NCI-H1694 (cell line): ENCODE data around the gene APOBEC3F.
"Not testable (repeated sequence)": the region's sequence is repeated elsewhere in the genome, so short reads cannot be mapped to it uniquely, and the experiment has no call there.

ENCODE experiments used
- DNase-seq: peaks from one replicate; lab custom pipeline; 2025; lab: John Stamatoyannopoulos, UW

Gene APOBEC3F

DNA sequence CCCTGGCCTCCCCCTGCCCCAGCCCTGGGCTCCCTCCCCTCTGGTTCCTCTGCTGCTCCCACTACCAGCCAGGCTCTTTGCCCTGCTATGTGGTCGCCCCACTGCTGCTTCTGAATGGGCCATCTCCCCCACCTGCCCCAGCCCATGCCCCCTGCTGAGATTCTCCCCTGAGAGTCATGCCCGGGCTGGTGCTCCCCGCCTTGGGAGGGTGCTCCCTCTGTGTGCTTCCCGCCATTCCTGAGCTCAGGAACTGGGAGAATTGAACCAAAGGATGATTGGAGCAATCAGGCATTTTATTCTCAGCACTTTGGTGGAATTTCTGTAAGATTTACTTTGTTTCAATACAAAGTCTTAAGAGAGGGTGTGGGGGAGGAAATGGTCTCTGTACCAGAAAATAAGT lies 12.9 kb upstream of the APOBEC3F start:
- DNase-seq: no peak

GRCh38 chr22:39028281-39028680 lies 12.4 kb upstream of the APOBEC3F start:
- DNase-seq: no peak

GRCh38 chr22:39029227-39029626 lies 11.4 kb upstream of the APOBEC3F start:
- no peak for DNase-seq

DNA sequence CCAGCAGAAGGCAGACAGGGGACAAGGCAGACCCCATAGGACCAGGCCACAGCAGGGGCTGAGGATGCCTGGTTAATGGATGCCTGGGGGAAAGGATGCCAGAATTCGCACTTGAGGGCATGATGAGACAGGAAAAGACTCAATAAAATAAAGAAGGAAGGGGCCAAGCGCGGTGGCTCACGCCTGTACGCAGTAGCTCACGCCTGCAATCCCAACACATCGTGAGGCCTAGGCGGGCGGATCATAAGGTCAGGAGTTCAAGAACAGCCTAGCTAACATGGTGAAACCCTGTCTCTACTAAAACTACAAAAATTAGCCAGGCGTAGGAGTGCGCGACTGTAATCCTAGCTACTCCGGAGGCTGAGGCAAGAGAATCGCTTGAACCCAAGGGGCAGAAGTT lies 10.0 kb upstream of the APOBEC3F start:
- DNase-seq: no peak

- not testable (repeated sequence) for DNase-seq
Observed at GRCh38 chr22:39031434-39032295, 9.0 kb upstream of the APOBEC3F start.

GRCh38 chr22:39037071-39037470 lies 3.6 kb upstream of the APOBEC3F start:
- not testable (repeated sequence) for DNase-seq

- DNase-seq: no peak
Observed at GRCh38 chr22:39039306-39040126, 1.1 kb upstream of the APOBEC3F start.

GRCh38 chr22:39040155-39040537 lies 518 bp upstream of the APOBEC3F start:
- not testable (repeated sequence) for DNase-seq

DNA sequence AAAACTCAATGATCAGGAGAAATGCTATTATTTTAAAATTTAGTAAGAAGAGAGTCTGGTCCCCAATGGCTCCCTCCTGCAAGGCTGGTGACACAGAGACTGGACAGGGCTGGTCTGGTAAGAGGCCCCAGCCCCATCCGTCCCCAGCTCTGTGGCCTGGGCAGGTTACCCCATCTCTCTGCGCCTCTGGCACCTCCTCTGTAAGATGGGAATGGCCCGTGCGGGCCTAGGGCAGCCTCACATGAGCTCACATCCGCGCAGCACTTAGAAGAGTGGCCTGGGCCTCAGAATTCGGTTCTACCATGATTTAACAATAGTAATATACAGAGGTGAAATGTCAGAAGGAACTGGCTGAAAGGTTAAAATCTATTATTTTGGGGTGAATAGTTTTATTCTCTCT lies 1.2 kb downstream of the APOBEC3F start:
- no peak for DNase-seq

- not testable (repeated sequence) for DNase-seq
Observed at GRCh38 chr22:39043063-39043462, 2.4 kb downstream of the APOBEC3F start.

DNA sequence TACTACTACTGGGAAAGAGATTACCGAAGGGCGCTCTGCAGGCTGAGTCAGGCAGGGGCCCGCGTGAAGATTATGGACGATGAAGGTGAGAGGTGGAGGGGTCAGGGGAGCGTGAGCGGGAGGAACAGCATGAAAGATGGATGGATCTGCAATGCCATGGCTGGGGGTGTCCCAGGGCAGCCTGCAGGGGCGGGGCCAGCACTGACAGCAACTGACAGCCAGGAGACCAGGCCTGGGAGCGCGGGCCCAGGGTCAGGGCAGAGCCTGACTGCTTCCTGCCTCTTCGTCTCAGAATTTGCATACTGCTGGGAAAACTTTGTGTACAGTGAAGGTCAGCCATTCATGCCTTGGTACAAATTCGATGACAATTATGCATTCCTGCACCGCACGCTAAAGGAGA lies 4.5 kb downstream of the APOBEC3F start:
- DNase-seq: not testable (repeated sequence)

- not testable (repeated sequence) for DNase-seq
Observed at GRCh38 chr22:39049486-39049885, 8.8 kb downstream of the APOBEC3F start.

DNA sequence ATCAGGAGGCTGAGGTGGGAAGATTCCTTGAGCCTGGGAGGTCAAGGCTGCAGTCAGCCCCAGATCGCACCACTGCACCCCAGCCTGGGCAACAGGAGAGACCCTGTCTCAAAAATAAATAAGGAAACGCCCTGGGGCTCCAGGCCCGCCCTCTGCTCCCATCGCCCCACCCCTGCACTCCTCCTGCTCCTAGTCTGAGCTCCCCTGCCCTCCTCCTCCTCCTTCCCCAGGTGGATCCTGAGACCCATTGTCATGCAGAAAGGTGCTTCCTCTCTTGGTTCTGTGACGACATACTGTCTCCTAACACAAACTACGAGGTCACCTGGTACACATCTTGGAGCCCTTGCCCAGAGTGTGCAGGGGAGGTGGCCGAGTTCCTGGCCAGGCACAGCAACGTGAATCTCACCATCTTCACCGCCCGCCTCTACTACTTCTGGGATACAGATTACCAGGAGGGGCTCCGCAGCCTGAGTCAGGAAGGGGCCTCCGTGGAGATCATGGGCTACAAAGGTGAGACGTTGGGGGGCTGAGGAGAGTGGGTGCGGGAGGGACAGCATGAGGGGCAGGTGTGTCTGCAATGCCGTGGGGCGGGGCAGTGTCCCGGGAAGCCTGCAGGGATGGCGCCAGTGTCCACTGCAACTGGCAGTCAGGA lies 11.3 kb downstream of the APOBEC3F start:
- DNase-seq: not testable (repeated sequence)

- DNase-seq: no peak
Observed at GRCh38 chr22:39055658-39056057, 15.0 kb downstream of the APOBEC3F start.

DNA sequence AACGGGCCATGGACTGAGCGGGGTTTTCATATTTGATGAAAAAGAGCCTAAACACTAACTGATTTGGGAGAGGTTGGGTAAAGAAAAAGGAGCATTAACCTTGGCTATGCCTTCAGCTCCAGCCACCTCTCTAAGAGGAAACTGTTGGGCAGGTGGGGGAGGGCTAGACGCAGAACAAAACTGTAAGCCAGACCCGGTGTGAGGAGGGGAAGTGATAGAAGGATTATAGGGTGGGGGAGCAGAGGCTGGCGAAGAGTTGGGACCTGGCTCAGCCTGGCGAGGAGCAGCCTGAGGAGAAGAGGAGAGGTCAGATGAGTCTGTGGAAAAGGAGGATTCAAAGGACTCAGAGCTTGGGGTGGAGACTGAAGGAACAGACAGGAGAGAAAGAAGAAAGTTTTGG lies 20.6 kb downstream of the APOBEC3F start:
- DNase-seq: not testable (repeated sequence)

GRCh38 chr22:39061951-39062350 lies 21.3 kb downstream of the APOBEC3F start:
- not testable (repeated sequence) for DNase-seq

DNA sequence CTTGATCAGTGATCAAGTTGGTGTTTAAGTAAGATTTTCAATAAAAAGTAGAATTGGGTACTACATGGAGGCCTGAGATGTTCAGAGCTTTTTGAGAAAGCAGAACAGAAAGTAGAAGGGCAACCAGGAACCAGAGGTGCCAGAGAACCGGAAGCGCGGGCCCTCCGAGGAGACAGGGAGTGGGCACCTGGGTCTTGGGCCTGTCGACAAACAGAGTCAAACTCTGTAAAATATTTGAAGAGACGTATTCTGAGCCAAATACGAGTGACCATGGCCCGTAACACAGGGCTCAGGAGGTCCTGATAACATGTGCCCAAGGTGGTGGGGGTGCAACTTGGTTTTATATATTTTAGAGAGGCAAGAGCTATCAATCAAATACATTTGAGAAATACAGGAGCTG lies 23.2 kb downstream of the APOBEC3F start:
- not testable (repeated sequence) for DNase-seq

GRCh38 chr22:39066442-39067276 lies 26.0 kb downstream of the APOBEC3F start:
- not testable (repeated sequence) for DNase-seq

DNA sequence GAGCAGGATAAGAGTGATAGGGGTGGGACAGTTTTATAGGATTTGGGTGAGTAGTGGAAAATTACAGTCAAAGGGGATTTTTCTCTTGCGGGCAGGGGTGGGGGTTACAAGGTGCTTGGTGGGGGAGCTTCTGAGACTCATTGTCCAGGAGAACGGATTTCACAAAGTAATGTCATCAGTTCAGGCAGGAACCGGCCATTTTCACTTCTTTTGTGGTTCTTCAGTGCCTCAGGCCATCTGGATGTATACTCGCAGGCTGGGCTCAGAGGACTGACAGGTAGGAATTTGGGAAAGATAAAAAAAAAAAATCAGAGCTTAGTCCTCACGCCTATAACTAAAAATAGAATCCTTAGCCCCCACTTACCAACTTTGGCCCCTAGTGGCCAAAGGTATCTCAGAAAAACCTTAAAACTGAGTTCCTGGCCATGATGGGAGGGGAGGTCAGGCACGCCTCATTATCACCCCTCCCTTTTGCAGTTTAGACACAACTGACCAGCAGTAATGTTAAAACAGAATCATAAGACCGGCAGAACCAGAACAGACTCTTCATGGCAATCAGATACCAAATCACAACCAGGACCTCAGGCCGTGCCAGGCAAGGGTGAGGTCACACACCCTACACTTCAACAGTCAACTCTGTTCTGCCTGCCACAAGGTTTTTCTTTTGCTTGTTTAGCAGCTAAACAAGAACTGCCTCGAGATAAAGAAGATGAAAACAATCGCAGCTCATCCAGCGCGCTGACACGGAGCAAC lies 27.5 kb downstream of the APOBEC3F start:
- DNase-seq: no peak

DNA sequence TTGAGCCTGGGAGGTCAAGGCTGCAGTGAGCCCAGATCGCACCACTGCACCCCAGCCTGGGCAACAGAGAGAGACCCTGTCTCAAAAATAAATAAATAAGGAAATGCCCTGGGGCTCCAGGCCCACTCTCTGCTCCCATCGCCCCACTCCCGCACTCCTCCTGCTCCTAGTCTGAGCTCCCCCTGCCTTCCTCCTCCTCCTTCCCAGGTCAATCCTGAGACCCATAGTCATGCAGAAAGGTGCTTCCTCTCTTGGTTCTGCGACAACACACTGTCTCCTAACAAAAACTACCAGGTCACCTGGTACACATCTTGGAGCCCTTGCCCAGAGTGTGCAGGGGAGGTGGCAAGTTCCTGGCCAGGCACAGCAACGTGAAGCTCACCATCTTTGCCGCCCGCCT lies 29.5 kb downstream of the APOBEC3F start:
- no peak for DNase-seq

- not testable (repeated sequence) for DNase-seq
Observed at GRCh38 chr22:39072581-39072981, 31.9 kb downstream of the APOBEC3F start.
